Upper lobe of left lung (tissue), 4 donors: ENCODE results near the gene SPP1.

Experiments used
- EP300 ChIP-seq, 4 donors: sonication (generic); formaldehyde crosslinking; IDR thresholded peaks; one replicate each; pipeline ENCODE4 v1.5.1; 2017; ENCODE audit warnings: antibody characterized with exemption in 4 of 4, control low read depth in 2 of 4
- POLR2A ChIP-seq, 4 donors: fragments of 450-650 bp; IDR thresholded peaks; one replicate each; pipeline ENCODE4 v1.5.1; 2016 to 2017; ENCODE audit warnings: antibody characterized with exemption in 4 of 4, mild to moderate bottlenecking in 2 of 4
- POLR2AphosphoS5 ChIP-seq, 2 donors: sonication (generic); formaldehyde crosslinking; IDR thresholded peaks; one replicate each; pipeline ENCODE4 v1.5.1; 2017; ENCODE audit warnings: antibody characterized with exemption in 2 of 2
- TF ChIP-seq, protein P1 (sequence below), 6 experiments: fragments of 450-650 bp in 4 of 6; fragments of 200-600 bp in 2 of 6; sonication (generic) in 2 of 6; IDR thresholded peaks; one replicate each; pipeline ENCODE4 v1.5.1; 2016 to 2019; ENCODE audit warnings: antibody characterized with exemption in 6 of 6

- TF ChIP-seq, protein P1, sequence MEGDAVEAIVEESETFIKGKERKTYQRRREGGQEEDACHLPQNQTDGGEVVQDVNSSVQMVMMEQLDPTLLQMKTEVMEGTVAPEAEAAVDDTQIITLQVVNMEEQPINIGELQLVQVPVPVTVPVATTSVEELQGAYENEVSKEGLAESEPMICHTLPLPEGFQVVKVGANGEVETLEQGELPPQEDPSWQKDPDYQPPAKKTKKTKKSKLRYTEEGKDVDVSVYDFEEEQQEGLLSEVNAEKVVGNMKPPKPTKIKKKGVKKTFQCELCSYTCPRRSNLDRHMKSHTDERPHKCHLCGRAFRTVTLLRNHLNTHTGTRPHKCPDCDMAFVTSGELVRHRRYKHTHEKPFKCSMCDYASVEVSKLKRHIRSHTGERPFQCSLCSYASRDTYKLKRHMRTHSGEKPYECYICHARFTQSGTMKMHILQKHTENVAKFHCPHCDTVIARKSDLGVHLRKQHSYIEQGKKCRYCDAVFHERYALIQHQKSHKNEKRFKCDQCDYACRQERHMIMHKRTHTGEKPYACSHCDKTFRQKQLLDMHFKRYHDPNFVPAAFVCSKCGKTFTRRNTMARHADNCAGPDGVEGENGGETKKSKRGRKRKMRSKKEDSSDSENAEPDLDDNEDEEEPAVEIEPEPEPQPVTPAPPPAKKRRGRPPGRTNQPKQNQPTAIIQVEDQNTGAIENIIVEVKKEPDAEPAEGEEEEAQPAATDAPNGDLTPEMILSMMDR (IDR thresholded peaks at IDR 0.05) = no peak
- TF ChIP-seq POLR2A (IDR thresholded peaks at IDR 0.05) (no peak), EP300 (IDR thresholded peaks at IDR 0.05) (no peak), POLR2AphosphoS5 (IDR thresholded peaks at IDR 0.05) (no peak)
Observed at GRCh38 chr4:87962398-87963146, 12.9 kb upstream of the SPP1 start.
